ENCODE results near the gene SHISA4.
A peak's percentile ranks its signal among the peaks of the same experiment; 100 is the strongest.

The SHISA4 gene

GRCh38 chr1:201914456-201915235, 25.9 kb downstream of the SHISA4 start:
- H3K4me3 ChIP-seq (ENCODE audit: low read depth, low read length), result no peak overlapping the region
- H3K36me3 ChIP-seq, result no peaks in the 10 kb centered on the region
- no peak for TF ChIP-seq CTCF (IDR thresholded peaks at IDR 0.05; ENCODE audit: low read depth, low read length)
- DNase-seq, result no peak
- H3K4me1 ChIP-seq, result peaks cover 19% of the 10 kb centered on the region
- no peaks in the 10 kb centered on the region for H3K9me3 ChIP-seq
- no peaks in the 10 kb centered on the region for H3K27me3 ChIP-seq

GRCh38 chr1:201916649-201917249, 28.1 kb downstream of the SHISA4 start:
- DNase-seq, result peak; percentile 90
- H3K27me3 ChIP-seq, result no peaks in the 10 kb centered on the region
- H3K4me3 ChIP-seq (ENCODE audit: low read depth, low read length), result peak overlapping the region; percentile 22; the same call in 1 of the 2 replicates

GRCh38 chr1:201917362-201918033, 28.8 kb downstream of the SHISA4 start:
- Histone ChIP-seq H3K4me1 (peaks cover 19% of the 10 kb centered on the region), H3K9me3 (no peaks in the 10 kb centered on the region), H3K36me3 (no peaks in the 10 kb centered on the region), H3K4me3 (ENCODE audit: low read depth, low read length) (no peak overlapping the region), H3K27me3 (no peaks in the 10 kb centered on the region)
- no peak for TF ChIP-seq CTCF (IDR thresholded peaks at IDR 0.05; ENCODE audit: low read depth, low read length)
- no peak for DNase-seq

More at GRCh38 chr1:201916649-201917249, 28.1 kb downstream of the SHISA4 start:
- Histone ChIP-seq H3K36me3 (no peaks in the 10 kb centered on the region), H3K9me3 (no peaks in the 10 kb centered on the region), H3K4me1 (peaks cover 19% of the 10 kb centered on the region)
- no peak for TF ChIP-seq CTCF (IDR thresholded peaks at IDR 0.05; ENCODE audit: low read depth, low read length)

- no peaks in the 10 kb centered on the region for H3K9me3 ChIP-seq
- no peak for TF ChIP-seq CTCF (IDR thresholded peaks at IDR 0.05; ENCODE audit: low read depth, low read length)
- DNase-seq, result no peak
- H3K36me3 ChIP-seq, result no peaks in the 10 kb centered on the region
- peaks cover 19% of the 10 kb centered on the region for H3K4me1 ChIP-seq
- no peak overlapping the region for H3K4me3 ChIP-seq (ENCODE audit: low read depth, low read length)
- no peaks in the 10 kb centered on the region for H3K27me3 ChIP-seq
Observed at GRCh38 chr1:201918343-201918742, 29.6 kb downstream of the SHISA4 start.

GRCh38 chr1:201921952-201922558, 33.4 kb downstream of the SHISA4 start:
- Histone ChIP-seq H3K4me1 (peaks cover 11% of the 10 kb centered on the region), H3K4me3 (ENCODE audit: low read depth, low read length) (no peak overlapping the region), H3K36me3 (no peaks in the 10 kb centered on the region), H3K27me3 (no peaks in the 10 kb centered on the region), H3K9me3 (no peaks in the 10 kb centered on the region)
- no peak for TF ChIP-seq CTCF (IDR thresholded peaks at IDR 0.05; ENCODE audit: low read depth, low read length)
- no peak for DNase-seq

Data from BE2C (cell line).